Left colon (tissue), 2 donors: ENCODE measurements around the gene CDC14B. TPM values are rescaled to one million over a fixed set of nuclear protein-coding genes. Genes with fewer than 3 reads are reported as not detected.

ENCODE experiments used
- ATAC-seq: fragments of 200-7000 bp; cut with Tn5 transposase; one replicate; pipeline ENCODE4 v1.9.1; 2020; ENCODE audit warnings: mild to moderate bottlenecking, moderate library complexity
- DNase-seq, 2 donors: peaks; one replicate each; pipeline ENCODE4 v3.0.0-alpha.2; 2020
- intact Hi-C, 2 donors: fragments of 100-400 bp; cut with DNase I in 1 of 2; cut with micrococcal nuclease in 1 of 2; formaldehyde crosslinking; loops; one replicate each; pipeline versions ENCODE4 v1.11.2 to v1.14.0; 2022; cut with DNase I, micrococcal nuclease
- total RNA-seq, 2 donors: library from RNA; stranded (reverse); fragmentation: NEBNext Ultra II Directional; extraction: Animal tissue kit (Norgen Biotek cat#: 25700); gene quantifications; one replicate each; pipeline ENCODE4 v1.2.1, GENCODE V29; 2021
- donor health status: DM: no; HTN: no; CAD: no.
- donor health status: DM: yes; HTN: yes; CAD: no.

Gene CDC14B
- total RNA-seq, 2 donors from 2014 or later: 16.5 to 20.8 TPM

DNA sequence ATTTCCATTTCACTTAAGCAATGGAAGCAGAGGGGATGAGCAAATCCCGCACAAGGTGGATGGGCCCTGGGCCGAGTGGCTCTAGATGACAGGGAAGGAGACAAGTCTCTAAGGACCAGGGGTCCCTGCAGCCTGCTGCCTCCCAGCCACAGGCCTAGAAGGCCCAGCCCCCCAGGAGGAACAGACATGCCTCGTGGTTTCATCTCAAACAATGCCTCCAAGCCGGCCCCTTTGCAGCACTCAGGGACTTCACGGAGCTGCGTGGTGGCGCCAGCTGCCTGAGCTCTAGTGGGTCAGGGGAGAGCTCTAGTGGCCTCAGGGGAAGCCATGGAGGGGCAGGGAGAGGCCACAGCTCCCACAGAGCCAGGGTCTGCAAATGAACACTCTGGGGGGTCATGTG lies 120.8 kb downstream of the CDC14B start:
- intact Hi-C loops: no loop called here
- ATAC-seq (no peak), DNase-seq (no peak)

DNA sequence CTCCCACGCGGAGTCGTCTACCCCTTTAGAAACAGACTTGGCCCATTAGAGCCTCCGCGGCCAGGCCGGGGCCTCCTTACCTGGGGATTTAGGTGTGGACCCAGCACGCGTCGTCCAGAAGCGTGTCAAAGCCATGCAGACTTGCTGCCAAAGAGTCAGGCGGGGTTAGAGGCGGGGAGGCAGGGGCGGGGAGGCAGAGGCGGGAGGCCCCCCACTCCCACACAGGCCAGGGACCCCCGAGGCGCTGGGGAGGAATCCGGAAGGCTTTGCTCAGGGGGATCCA lies 122.6 kb downstream of the CDC14B start:
- no peak for ATAC-seq
- intact Hi-C loops: no loop called here

GRCh38 chr9:96496368-96497116 lies 123.1 kb downstream of the CDC14B start:
- ATAC-seq: no peak
- DNase-seq: no peak
- intact Hi-C loops: no loop called here

More for the DNA sequence above, 122.6 kb downstream of the CDC14B start:
- DNase-seq: no peak

- intact Hi-C loops: no loop called here
- ATAC-seq: no peak
- no peak for DNase-seq
Observed at GRCh38 chr9:96495341-96495740, 124.3 kb downstream of the CDC14B start.

DNA sequence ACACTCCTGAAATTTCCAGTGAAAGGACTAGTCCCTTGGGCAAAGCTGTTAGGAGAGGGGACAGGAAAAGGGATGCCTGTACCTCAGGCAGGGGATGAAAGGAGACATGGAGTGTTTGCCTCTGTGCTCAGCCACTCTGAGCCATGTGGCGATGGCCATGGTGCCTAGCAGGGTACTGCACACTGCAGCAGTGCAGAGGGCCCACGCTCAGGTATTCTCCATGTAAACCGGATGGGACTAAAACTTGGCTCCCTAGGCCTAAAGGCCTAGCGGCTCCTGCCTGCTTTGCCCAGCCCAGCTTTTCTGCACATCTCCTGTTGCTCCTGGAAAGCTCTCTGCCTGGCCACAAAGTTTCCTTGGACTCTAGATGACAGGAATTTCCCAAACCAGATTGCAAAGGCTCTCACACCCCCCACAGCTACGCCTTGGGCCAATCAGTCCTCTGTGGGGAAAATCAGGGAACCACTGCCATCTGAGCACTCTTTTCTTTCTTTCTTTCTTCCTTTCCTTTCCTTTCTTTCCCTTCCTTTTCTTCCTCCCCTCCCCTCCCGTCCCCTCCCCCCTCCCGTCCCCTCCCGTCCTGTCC lies 125.3 kb downstream of the CDC14B start:
- intact Hi-C loops: no loop called here
- DNase-seq (no peak), ATAC-seq (no peak)

GRCh38 chr9:96493757-96494156 lies 125.9 kb downstream of the CDC14B start:
- intact Hi-C loops: no loop called here
- DNase-seq: no peak
- ATAC-seq: no peak

GRCh38 chr9:96492993-96493531 lies 126.6 kb downstream of the CDC14B start:
- no peak for ATAC-seq
- intact Hi-C loops: no loop called here
- no peak for DNase-seq

DNA sequence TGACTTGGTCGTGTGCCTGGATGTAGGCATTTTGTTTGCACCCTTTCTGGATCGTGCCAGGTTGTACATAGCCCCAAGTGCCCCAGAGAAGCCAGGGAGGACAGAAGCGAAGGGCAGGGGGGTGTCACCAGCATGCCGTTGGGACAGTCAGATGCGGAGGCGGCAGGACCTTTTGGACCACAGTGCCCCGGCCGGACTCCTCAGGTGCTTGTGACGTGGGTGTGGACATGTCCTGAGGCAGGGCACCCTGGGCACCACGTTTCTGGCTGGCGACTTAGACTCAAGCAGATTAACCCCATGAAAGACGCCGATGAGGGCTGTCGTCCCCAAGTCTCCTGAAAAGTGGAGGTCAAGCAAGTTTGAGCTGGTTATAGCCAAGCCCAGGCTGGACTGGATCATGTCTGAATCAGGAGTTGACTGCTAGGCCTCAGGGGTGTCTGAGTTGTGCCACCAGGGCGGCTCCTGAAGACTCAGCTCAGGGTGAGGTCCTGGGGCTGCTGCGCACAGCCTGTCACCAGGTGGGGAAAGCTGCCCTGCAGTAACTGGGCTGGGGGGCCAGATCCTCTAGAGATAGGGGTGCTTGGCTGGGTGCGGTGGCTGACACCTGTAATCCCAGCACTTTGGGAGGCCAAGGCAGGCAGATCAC lies 127.6 kb downstream of the CDC14B start:
- no peak for DNase-seq
- ATAC-seq: no peak
- intact Hi-C loops: no loop called here

DNA sequence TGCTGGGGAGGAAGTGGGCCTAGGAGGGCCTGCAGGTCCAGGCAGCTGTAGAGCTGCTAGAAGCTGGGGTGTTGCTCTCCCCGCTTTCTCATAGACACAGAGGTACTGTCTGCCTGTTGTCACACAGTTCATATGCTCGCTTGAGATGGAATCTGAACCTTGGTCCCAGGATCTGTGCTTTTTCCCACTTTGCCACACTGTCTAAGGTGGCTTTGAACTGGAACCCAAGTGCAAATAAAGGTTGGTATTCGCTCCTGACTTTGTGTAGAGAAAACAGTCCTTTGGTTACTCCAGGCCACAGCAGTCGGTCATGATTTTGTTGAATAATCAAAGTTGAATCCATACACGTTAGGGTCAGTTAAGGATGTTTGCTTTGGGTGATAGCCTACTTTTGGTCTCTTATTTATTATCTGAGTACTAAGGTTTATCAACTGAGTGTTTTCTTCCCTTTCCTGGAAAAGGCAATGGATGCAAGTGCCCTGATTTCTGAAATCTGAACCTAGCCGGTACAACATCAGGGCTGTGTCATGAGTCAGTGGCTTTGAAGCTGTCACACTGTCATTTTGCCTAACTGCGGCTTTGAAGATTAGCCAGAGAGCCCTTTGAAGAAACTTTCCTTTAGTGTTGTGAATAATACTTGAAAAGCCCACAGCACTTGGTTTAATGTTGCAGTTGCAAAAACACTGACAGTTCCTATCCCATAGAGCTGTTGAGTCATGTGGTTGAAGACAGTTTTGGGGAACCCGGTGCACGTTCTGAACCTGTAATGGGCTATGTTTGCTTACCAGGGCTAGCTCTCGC lies 128.4 kb downstream of the CDC14B start:
- DNase-seq: no peak
- intact Hi-C loops: no loop called here
- no peak for ATAC-seq

DNA sequence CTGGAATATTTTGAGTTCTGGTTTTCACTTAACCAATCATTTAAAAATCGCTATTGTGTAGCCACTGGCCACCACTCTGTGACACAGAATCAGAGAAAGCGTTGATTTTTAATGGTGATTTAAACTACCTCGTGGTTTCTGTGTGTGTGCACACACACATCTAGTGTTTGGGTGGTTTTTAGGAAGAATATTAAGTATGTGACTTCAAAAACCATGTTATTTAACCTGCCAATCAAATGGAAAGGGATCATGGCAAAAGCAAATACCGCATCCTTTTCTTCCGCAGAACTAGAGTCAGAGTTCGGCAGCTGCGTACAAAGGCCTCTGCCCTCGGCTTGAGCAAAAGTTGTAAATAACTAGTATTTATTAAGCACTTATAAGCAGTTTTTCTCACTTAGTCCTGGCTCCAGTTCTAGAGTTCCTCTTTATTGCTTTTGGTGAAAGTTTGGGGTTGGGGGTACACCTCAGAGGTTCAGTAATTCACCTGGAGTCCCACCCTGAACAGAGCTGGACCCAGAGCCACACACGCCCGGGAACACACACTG lies 129.0 kb downstream of the CDC14B start:
- ATAC-seq (no peak), DNase-seq (no peak)
- intact Hi-C loops: no loop called here

GRCh38 chr9:96489482-96489979 lies 130.1 kb downstream of the CDC14B start:
- no peak for ATAC-seq
- intact Hi-C loops: no loop called here
- no peak for DNase-seq

DNA sequence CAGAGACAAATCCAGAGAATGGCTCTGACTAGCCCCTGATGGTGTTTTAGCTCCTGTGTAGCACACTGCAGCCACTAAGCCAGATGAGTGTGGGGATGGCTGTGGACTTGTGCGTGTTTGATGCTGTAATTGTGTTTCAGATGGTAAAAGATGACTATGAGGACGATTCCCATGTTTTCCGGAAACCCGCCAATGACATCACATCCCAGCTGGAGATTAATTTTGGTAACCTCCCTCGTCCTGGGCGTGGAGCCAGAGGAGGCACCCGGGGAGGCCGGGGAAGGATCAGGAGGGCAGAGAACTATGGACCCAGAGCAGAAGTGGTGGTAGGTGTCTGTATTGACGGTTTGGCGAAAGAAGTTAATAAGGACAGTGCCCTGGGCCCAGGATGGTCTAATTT lies 131.7 kb downstream of the CDC14B start:
- intact Hi-C loops: no loop called here
- no peak for ATAC-seq
- DNase-seq: no peak

DNA sequence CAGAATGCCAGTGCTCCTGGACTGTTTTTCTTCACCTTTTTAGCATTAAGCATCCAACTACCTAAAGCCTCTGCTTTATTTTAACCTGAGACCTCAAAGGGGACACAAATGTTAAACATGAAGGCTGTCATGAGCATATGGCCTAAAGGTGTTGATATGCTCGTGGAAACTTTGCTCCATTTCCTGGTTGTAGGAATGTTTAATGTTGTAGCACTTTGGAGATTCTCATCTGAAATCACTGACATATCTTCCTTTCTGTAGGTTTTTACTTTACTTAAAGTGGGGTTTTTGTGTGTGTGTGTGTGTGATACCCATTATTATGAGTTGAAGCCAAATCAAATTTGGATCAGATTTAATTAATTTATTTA lies 132.6 kb downstream of the CDC14B start:
- ATAC-seq (no peak), DNase-seq (no peak)
- intact Hi-C loops: no loop called here

- no peak for ATAC-seq
- DNase-seq: peak in 1 of 2 donors; percentile 32
- intact Hi-C loops: no loop called here
Observed at GRCh38 chr9:96486386-96487028, 133.1 kb downstream of the CDC14B start.

DNA sequence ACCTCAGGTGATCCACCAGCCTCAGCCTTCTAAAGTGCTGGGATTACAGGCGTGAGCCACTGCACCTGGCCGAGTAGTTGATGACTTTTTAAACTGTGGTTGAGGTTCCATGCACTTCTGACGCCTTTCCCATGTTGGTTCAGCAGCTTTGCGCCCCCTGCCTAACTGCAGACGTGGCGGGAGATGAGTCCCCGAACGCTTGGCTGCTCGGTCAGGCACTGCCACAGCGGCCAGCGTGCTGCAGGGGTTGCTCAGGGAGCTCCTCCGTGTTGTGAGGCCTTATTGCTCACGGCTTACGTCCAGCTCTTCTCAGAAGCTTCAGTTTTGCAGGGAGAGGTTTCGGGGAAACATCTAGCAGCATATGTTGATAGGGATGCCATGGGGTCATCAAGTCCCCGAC lies 134.4 kb downstream of the CDC14B start:
- no peak for DNase-seq
- no peak for ATAC-seq
- intact Hi-C loops: no loop called here

- DNase-seq: no peak
- no peak for ATAC-seq
- intact Hi-C loops: no loop called here
Observed at GRCh38 chr9:96484521-96484931, 135.1 kb downstream of the CDC14B start.

- no peak for ATAC-seq
- intact Hi-C loops: no loop called here
- DNase-seq: no peak
Observed at GRCh38 chr9:96483733-96484390, 135.8 kb downstream of the CDC14B start.

- DNase-seq: no peak
- intact Hi-C loops: no loop called here
- ATAC-seq: no peak
Observed at GRCh38 chr9:96483197-96483596, 136.4 kb downstream of the CDC14B start.
